Activated naive CD4-positive, alpha-beta T cell treated with anti-CD3 and anti-CD28 coated beads, Interleukin-2, amount 50 U/mL, for 16 hours (primary cell): ENCODE results near the gene PRKCH.

Experiments
- DNase-seq: peaks from one replicate; pipeline ENCODE4 v3.0.0-alpha.2; 2020

The PRKCH gene

GRCh38 chr14:61321385-61322010 lies at the start of gene PRKCH:
Gene PRKCH, plus strand, starts transcription at chr14:61321579. Its CDS starts 523 bp downstream, at chr14:61322102.
- peak; percentile 85 for DNase-seq

- DNase-seq: no peak
Measured at GRCh38 chr14:61277232-61277631, 44.1 kb upstream of the PRKCH start.

DNA sequence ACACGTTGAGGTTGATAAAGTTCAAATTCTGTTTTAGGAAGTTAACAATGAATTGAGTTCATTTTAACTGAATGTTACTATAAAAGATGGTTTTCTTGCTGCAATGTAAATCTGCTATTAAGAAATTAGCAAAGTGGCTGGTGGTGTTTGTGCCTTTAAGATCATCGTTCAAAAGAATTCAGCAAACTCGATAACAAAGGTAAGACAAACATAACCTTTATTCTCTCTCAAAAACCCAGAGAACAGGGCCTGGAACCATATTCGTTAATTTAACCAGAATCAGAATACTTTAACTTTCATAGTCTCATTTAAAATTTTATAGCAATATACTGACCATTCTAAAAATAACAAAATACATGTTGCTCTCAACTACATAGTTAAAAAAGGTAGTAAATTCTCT lies 43.6 kb upstream of the PRKCH start:
- DNase-seq: no peak

- no peak for DNase-seq
Measured at GRCh38 chr14:61279082-61279481, 42.3 kb upstream of the PRKCH start.

GRCh38 chr14:61280092-61280525 lies 41.3 kb upstream of the PRKCH start:
- DNase-seq: peak; percentile 55

- DNase-seq: peak; percentile 83
Measured at GRCh38 chr14:61280526-61281185, 40.7 kb upstream of the PRKCH start.

DNA sequence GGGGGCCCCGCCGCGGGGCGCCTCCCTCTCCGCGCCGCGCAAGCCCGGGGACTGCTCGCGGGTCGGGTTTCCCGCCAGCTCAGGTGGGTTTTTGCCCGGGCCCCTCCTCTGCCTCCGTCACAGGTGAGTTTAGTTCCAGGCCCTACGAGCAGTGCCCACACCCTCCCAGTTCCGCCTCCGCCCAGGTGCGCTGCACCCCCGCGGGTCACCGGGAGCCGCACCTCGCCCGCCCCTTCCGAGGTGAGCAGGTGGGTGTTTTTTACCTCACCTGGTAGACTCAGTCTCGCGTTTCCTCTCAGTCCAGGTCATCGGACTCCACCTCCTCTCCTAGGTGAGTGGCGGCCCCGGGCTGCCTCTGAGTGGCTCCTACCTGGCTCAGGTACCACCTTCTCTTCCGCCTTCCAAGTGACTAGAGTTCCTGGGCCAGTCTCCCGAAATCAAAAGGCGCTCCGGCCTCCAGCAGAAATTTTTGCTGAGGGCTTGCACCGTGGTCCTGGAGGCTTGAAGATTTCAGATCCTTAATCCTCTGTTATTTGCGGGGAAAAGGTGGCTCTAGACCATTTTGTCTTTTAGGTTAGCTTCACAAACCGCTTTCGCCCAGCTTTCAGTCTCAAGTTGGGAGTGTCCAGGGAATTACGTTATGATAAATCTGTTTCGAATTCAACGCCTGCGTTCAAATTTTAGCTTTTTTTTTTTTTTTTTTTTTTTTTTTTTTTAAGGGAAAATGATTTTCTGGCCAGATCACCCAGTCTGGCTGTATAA lies 40.0 kb upstream of the PRKCH start, which contains the start of gene TMEM30B:
TSS of gene TMEM30B (minus strand) at position 153 of the 762 bp plus-strand sequence. CDS start 191 bp downstream, outside the sequence.
- DNase-seq: peak; percentile 46

DNA sequence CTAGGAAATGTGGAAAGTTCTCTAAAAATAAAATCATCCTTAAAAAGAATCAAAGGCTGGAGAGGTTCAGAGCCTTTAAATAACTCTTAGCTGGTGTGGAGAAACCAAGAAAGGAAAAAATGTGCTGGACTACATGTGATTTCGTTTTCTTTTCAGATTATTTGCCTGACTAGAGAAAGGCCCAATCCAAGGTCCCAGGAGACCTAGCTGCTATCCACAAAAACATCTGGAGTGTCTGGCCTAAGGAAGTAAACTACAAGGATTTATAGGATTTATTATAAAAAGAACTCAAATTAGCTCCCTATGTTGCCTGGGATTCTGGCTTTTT lies 39.5 kb upstream of the PRKCH start:
- no peak for DNase-seq

- no peak for DNase-seq
Measured at GRCh38 chr14:61282746-61283145, 38.6 kb upstream of the PRKCH start.

GRCh38 chr14:61284001-61284400 lies 37.4 kb upstream of the PRKCH start:
- no peak for DNase-seq

GRCh38 chr14:61285364-61285763 lies 36.0 kb upstream of the PRKCH start:
- no peak for DNase-seq

DNA sequence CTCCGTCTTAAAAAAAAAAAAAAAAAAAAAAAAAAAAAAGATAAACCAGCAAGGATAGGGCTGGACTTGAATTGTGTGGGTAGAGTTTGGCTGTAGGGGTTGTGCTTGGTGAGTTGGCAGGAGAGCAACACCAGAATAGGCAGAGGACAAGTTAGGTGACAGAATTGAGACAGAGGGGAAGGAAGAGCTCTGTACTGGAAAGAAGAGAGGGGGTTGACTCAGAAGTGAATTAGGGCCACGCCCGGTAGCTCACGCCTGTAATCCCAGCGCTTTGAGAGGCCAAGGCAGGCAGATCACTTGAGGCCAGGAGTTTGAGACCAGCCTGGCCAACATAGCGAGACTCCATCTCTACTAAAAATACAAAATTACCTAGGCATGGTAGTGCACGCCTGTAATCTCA lies 34.2 kb upstream of the PRKCH start:
- no peak for DNase-seq

DNA sequence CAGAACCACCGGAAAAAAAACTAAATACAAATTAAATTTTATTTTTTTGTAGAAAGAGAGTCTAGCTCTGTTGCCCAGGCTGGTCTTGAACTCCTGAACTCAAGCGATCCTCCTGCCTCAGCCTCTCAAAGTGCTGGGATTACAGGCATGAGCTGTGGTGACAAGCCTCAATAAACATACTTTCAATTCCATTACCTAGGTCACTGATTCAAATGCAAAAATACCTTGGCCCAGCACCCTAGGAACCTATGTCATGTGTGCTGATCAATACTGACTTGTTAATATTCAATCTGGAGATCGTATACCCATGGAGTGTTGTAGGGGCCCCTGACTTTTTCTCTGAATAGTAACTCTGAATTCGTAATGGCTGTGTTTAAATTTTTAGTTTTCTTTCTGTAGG lies 33.2 kb upstream of the PRKCH start:
- no peak for DNase-seq

- DNase-seq: no peak
Measured at GRCh38 chr14:61288720-61289119, 32.7 kb upstream of the PRKCH start.

GRCh38 chr14:61290701-61291100 lies 30.7 kb upstream of the PRKCH start:
- no peak for DNase-seq

- DNase-seq: no peak
Measured at GRCh38 chr14:61296151-61296550, 25.2 kb upstream of the PRKCH start.

GRCh38 chr14:61296719-61297502 lies 24.5 kb upstream of the PRKCH start:
- DNase-seq: no peak

GRCh38 chr14:61297581-61297980 lies 23.8 kb upstream of the PRKCH start:
- no peak for DNase-seq

- DNase-seq: no peak
Measured at GRCh38 chr14:61298824-61299223, 22.6 kb upstream of the PRKCH start.

DNA sequence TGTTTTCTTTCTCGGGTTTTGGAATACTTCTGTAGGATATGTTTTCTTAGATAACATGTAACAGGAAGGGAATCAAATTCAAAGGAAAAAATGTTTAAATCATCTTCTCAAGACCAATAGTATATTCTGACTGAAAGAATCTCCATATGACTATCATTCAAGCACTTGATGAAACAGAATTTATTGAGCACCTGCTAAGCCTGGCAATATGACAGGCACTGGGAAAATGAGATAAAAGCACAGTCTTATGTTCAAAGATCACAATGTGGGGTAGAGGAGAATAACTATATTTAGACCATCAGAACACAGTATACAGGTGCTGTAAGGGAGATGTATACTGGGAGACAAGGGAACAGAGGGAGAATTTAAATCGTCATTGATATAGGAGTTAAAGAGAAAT lies 21.2 kb upstream of the PRKCH start:
- no peak for DNase-seq

GRCh38 chr14:61300754-61301153 lies 20.6 kb upstream of the PRKCH start:
- DNase-seq: no peak

DNA sequence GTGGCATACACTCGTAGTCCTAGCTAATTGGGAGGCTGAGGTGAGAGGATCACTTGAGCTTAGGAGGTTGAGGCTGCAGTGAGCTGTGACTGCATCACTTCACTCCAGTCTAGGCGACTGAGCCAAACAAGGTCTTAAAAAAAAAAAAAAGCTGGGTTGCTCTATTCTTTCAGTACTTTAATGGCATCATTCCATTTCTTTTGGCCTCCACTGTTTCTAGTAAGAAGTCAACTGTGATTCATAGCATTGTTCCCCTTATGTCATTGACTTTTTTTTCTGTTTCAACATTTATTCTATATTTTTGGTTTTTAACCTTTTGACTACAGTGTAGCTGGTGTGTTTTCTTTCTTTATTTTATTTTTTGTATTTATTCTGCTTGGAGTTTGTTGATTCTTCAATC lies 16.7 kb upstream of the PRKCH start:
- DNase-seq: no peak

DNA sequence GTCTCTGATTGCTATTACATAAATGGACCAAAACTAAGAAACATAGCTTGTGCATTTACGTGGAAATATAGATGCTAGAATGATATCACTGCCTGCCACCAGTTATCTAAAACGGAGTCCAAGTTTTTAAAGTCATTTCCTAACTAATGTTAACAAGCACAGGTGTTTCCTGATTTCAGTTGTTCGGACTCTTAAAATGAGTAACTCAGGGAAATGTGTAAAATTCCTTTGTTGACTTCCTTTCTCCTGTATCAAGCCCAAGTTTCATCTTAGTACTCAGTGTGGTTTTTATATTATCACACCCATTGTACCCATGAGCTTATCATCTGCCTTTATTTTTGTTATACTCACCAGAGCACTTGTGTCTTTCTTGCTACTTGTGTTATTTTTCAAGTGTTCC lies 13.2 kb upstream of the PRKCH start:
- DNase-seq: no peak
